T-helper 1 cell (primary cell): ENCODE data around the gene HOXB5.

ENCODE experiments used
- DNase-seq, 5 donors: peaks; one replicate each; pipeline ENCODE4 v3.0.0-alpha.2; 2012 to 2020
- total RNA-seq, 4 donors: gene quantifications; one replicate each; lab custom pipeline; 2026; lab: John Stamatoyannopoulos, UW

The HOXB5 gene
- total RNA-seq, result 0 reads per million in 4 donors

GRCh38 chr17:48593126-48593829 is at the start of gene HOXB5:
TSS of gene HOXB5 (minus strand) at chr17:48593779. CDS start at chr17:48593682, 97 bp downstream.
- no peak for DNase-seq

GRCh38 chr17:48642843-48643696 is 49.5 kb upstream of the HOXB5 start:
- DNase-seq, result no peak

GRCh38 chr17:48642059-48642842 is 48.7 kb upstream of the HOXB5 start:
- DNase-seq, result no peak

- DNase-seq, result no peak
Observed at GRCh38 chr17:48641541-48642058, 48.0 kb upstream of the HOXB5 start.

- no peak for DNase-seq
Observed at GRCh38 chr17:48640858-48641180, 47.2 kb upstream of the HOXB5 start.

GRCh38 chr17:48639982-48640857 is 46.6 kb upstream of the HOXB5 start:
- no peak for DNase-seq

GRCh38 chr17:48639136-48639535 is 45.6 kb upstream of the HOXB5 start:
- no peak for DNase-seq

- no peak for DNase-seq
Observed at GRCh38 chr17:48637323-48638260, 44.0 kb upstream of the HOXB5 start.

- DNase-seq, result peak in 4 of 5 donors; percentile 46 to 63 (median 54)
Observed at GRCh38 chr17:48636177-48637018, 42.8 kb upstream of the HOXB5 start.

- DNase-seq, result no peak
Observed at GRCh38 chr17:48634493-48635208, 41.1 kb upstream of the HOXB5 start.

- DNase-seq, result no peak
Observed at GRCh38 chr17:48633266-48633677, 39.7 kb upstream of the HOXB5 start.

GRCh38 chr17:48632579-48633265 is 39.1 kb upstream of the HOXB5 start:
- no peak for DNase-seq

- DNase-seq, result no peak
Observed at GRCh38 chr17:48631693-48632578, 38.4 kb upstream of the HOXB5 start.

GRCh38 chr17:48630925-48631692 is 37.5 kb upstream of the HOXB5 start:
- DNase-seq, result no peak

- no peak for DNase-seq
Observed at GRCh38 chr17:48630009-48630924, 36.7 kb upstream of the HOXB5 start.

GRCh38 chr17:48629411-48629759 is 35.8 kb upstream of the HOXB5 start:
- no peak for DNase-seq
